ENCODE data around the gene UBE3A.

Gene UBE3A

DNA sequence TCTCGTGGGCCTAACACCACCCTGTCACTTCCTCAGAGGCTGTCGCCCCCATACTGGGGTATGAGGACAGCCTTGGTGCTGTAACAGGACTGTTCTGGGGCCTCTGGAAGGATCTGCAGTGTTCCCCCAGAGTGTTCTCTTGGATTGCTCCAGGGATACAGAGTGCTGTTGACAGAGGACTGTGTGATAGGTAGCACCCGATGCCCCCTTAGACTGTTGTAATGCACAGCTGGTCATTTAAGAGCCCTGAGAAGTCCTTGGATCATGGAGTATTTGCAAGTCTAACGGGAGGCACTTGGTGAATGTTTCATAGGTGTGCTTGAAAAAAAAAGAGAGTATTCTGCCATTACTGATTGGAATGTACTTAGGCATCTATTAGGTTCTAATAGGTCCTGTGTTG, 35.4 kb upstream of the UBE3A start:
- DNase-seq (ENCODE audit: low read depth in 1 of 2, low spot score in 1 of 2): no peak
- TF ChIP-seq POLR2AphosphoS5 (IDR thresholded peaks at IDR 0.05; ENCODE audit: low read depth) (no peak), GABPA (IDR thresholded peaks at IDR 0.05; ENCODE audit: low read depth) (no peak), REST (IDR thresholded peaks at IDR 0.05; ENCODE audit: insufficient replicate concordance, low read depth) (no peak), SPI1 (IDR thresholded peaks at IDR 0.05; ENCODE audit: borderline replicate concordance, low read depth) (no peak)
- TF ChIP-seq, protein P1, sequence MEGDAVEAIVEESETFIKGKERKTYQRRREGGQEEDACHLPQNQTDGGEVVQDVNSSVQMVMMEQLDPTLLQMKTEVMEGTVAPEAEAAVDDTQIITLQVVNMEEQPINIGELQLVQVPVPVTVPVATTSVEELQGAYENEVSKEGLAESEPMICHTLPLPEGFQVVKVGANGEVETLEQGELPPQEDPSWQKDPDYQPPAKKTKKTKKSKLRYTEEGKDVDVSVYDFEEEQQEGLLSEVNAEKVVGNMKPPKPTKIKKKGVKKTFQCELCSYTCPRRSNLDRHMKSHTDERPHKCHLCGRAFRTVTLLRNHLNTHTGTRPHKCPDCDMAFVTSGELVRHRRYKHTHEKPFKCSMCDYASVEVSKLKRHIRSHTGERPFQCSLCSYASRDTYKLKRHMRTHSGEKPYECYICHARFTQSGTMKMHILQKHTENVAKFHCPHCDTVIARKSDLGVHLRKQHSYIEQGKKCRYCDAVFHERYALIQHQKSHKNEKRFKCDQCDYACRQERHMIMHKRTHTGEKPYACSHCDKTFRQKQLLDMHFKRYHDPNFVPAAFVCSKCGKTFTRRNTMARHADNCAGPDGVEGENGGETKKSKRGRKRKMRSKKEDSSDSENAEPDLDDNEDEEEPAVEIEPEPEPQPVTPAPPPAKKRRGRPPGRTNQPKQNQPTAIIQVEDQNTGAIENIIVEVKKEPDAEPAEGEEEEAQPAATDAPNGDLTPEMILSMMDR (IDR thresholded peaks at IDR 0.05; ENCODE audit: insufficient read depth, low read length): no peak
- H3K27me3 ChIP-seq (ENCODE audit: insufficient read depth, poor library complexity, severe bottlenecking): no peaks in the 10 kb centered on the region
- no peak overlapping the region for H3K27ac ChIP-seq (replicated peaks)
- no peak overlapping the region for H3K4me3 ChIP-seq (replicated peaks; ENCODE audit: insufficient read depth, low read length)

DNA sequence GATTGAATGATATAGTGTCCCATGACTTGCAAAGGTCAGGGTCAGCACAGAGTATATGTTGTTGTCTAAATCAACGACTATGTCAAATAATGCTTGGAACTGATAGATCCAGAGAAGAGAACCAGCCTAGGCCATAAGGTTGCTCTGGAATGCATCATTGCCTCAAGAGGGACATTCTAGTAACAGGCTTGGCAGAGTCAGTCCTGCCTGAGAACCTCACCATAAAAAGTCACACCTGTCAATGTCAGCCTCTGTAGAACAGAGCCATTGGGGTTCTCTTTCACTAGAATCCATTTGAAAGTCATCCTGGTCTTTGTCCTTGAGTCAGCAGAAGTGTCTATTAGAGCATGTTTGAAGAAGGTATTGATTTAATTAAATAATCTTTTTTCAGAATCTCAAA, 31.4 kb upstream of the UBE3A start:
- Histone ChIP-seq H3K4me3 (replicated peaks; ENCODE audit: insufficient read depth, low read length) (no peak overlapping the region), H3K27ac (replicated peaks) (no peak overlapping the region), H3K27me3 (ENCODE audit: insufficient read depth, poor library complexity, severe bottlenecking) (no peaks in the 10 kb centered on the region)
- no peak for DNase-seq (ENCODE audit: low read depth in 1 of 2, low spot score in 1 of 2)
- no peak for TF ChIP-seq GABPA (IDR thresholded peaks at IDR 0.05; ENCODE audit: low read depth)
- no peak for TF ChIP-seq REST (IDR thresholded peaks at IDR 0.05; ENCODE audit: insufficient replicate concordance, low read depth)
- TF ChIP-seq SPI1 (IDR thresholded peaks at IDR 0.05; ENCODE audit: borderline replicate concordance, low read depth): no peak
- TF ChIP-seq POLR2AphosphoS5 (IDR thresholded peaks at IDR 0.05; ENCODE audit: low read depth): no peak
- TF ChIP-seq, protein P1 (IDR thresholded peaks at IDR 0.05; ENCODE audit: insufficient read depth, low read length): no peak

DNA sequence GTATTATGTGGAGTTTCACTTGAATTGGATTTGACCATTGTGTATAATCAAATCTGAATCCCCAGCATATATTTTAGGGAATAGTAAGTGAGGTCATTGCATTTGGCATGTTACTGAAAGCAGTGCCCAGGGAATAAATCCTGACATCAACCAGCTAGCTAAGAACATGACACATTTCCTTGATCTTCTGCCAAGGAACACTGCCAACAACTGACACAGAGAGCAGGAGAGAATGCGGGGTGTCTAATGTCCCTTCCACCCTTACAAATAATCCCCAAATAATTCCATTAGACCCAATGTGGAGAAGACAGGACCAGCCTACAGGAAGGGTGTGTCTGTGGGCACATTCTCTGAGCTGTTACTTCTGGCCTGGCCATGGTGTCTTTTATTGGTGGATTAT, 30.6 kb upstream of the UBE3A start:
- TF ChIP-seq POLR2AphosphoS5 (IDR thresholded peaks at IDR 0.05; ENCODE audit: low read depth) (no peak), REST (IDR thresholded peaks at IDR 0.05; ENCODE audit: insufficient replicate concordance, low read depth) (no peak), GABPA (IDR thresholded peaks at IDR 0.05; ENCODE audit: low read depth) (no peak), SPI1 (IDR thresholded peaks at IDR 0.05; ENCODE audit: borderline replicate concordance, low read depth) (no peak)
- TF ChIP-seq, protein P1 (IDR thresholded peaks at IDR 0.05; ENCODE audit: insufficient read depth, low read length): no peak
- Histone ChIP-seq H3K27ac (replicated peaks) (no peak overlapping the region), H3K4me3 (replicated peaks; ENCODE audit: insufficient read depth, low read length) (no peak overlapping the region), H3K27me3 (ENCODE audit: insufficient read depth, poor library complexity, severe bottlenecking) (no peaks in the 10 kb centered on the region)
- no peak for DNase-seq (ENCODE audit: low read depth in 1 of 2, low spot score in 1 of 2)
